Right lobe of liver (tissue), 6 donors: Measurements from ENCODE around the gene CD248. TPM values are rescaled to one million over a fixed set of nuclear protein-coding genes. Genes with fewer than 3 reads are reported as not detected.
"Not testable (repeated sequence)": the region's sequence is repeated elsewhere in the genome, so short reads cannot be mapped to it uniquely, and the experiment has no call there.

ENCODE experiments used
- ATAC-seq, 4 donors: fragments of 200-7000 bp; cut with Tn5 transposase; one replicate each; pipeline ENCODE4 v1.9.1; 2020; ENCODE audit warnings: mild to moderate bottlenecking in 4 of 4, moderate library complexity in 4 of 4
- DNase-seq, 3 donors: peaks; one replicate each; pipeline ENCODE4 v3.0.0-alpha.2; 2020
- H3K27ac ChIP-seq, 3 donors: fragments of 200-600 bp; one replicate each; pipeline ENCODE4 v1.8.0; 2022
- H3K27me3 ChIP-seq, 2 donors: fragments of 200-600 bp; one replicate each; pipeline ENCODE4 v1.8.0; 2022
- H3K36me3 ChIP-seq, 4 donors: fragments of 200-600 bp; sonication (generic) in 1 of 4; one replicate each; pipeline versions ENCODE4 v1.5.1 to v1.8.0; 2017 to 2022; ENCODE audit warnings: control low read depth in 1 of 4
- H3K4me1 ChIP-seq, 4 donors: fragments of 200-600 bp; sonication (generic) in 1 of 4; one replicate each; pipeline versions ENCODE4 v1.5.1 to v1.8.0; 2017 to 2022; ENCODE audit warnings: control low read depth in 1 of 4
- H3K4me3 ChIP-seq, 3 donors: fragments of 200-600 bp; one replicate each; pipeline ENCODE4 v1.8.0; 2022
- H3K9me3 ChIP-seq, 4 donors: fragments of 200-600 bp; sonication (generic) in 1 of 4; one replicate each; pipeline versions ENCODE4 v1.5.1 to v1.8.0; 2017 to 2022; ENCODE audit warnings: control low read depth in 1 of 4
- POLR2A ChIP-seq: fragments of 450-650 bp; IDR thresholded peaks from one replicate; pipeline ENCODE4 v1.6.1; 2017; ENCODE audit warnings: antibody characterized with exemption, mild to moderate bottlenecking
- WGBS: methylation state at CpG from one replicate; pipeline ENCODE4 v1.1.6; 2018; ENCODE audit warnings: low coverage, low lambda C conversion rate; ENCODE audit not compliant: insufficient coverage; ENCODE audit errors: missing lambda C conversion rate; 5-methylcytosine and 5-hydroxymethylcytosine counted together
- intact Hi-C, 2 donors: fragments of 100-400 bp; cut with DNase I; formaldehyde crosslinking; loops; one replicate each; pipeline versions ENCODE4 v1.11.2 to v1.14.1; 2022
- total RNA-seq, 6 experiments: library from RNA; depleted of rRNA in 2 of 6; stranded (reverse); fragments of >200 nt in 2 of 6; fragmentation: NEBNext Ultra II Directional in 3 of 6; extraction: Animal tissue kit (Norgen Biotek cat#: 25700) in 3 of 6; gene quantifications; one replicate each; pipeline versions ENCODE4 v1.1.0 to v1.2.4, GENCODE V29; 2016 to 2023
- TF ChIP-seq, protein P1 (sequence below), 4 donors: fragments of 200-600 bp in 3 of 4; fragments of 450-650 bp in 1 of 4; IDR thresholded peaks; one replicate each; pipeline versions ENCODE4 v1.5.1 to v1.8.0; 2016 to 2022; ENCODE audit warnings: antibody characterized with exemption in 4 of 4, mild to moderate bottlenecking in 2 of 4
- donor health status: DM: no; HTN: yes; CAD: no.
- donor health status: DM: no; HTN: no; CAD: no.
- donor health status: DM: no; HTN: no; CAD: no.
- donor health status: DM: no; HTN: yes; CAD: no.
- donor health status: DM: no; HTN: yes; CAD: no.

CD248 gene
- total RNA-seq, 6 experiments from 2014 or later, result 0.37 to 3.2 (median 0.94) TPM

DNA sequence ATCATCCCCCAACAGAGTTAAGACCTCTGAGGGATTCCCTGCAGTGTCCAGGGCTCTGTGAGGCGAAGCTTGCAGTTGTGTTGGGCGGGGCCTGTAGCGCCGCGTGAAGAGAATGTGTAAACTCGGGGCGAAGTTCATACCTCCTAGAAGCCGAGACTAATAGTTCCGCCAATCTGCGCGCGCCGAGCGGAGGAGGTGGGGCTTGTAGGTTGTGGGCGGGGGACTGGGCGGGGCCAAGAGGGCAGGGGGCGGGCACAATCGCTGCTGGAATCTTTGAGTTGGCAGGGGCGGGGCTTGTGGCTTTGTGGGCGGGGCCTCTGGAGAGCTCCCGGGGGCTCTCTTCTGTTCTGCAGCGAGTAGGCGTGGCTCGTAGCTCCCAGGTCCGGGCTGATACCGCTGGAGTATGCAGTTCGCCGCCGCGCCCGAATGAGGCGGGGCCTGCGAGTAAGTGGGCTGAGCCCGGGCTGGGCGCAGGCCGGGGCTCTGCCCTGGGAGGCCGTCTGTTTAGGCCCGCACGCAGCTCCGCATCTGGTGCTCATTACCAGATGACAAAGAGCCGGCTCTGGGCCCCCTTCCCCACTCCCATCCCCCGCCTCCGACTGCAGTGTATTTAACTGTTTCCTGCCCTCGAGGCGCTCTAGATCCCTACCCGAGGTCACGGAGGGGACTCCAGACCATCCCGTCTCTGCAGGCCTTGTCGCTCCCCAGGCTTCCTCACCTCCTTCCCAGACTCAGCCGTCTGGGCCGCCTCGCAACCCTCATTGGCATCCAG is 4.1 kb downstream of the CD248 start:
- 36% methylated on average over 8 of the region's 52 CpGs for WGBS
- peaks cover 0 to 9% (median 3%) of the 10 kb centered on the region in 4 donors for H3K4me1 ChIP-seq
- H3K4me3 ChIP-seq, result peak overlapping the region; percentile 46 to 53 (median 52)
- intact Hi-C loops, result no loop called here
- no peaks in the 10 kb centered on the region for H3K27me3 ChIP-seq
- H3K36me3 ChIP-seq, result no peaks in the 10 kb centered on the region
- TF ChIP-seq, protein P1, sequence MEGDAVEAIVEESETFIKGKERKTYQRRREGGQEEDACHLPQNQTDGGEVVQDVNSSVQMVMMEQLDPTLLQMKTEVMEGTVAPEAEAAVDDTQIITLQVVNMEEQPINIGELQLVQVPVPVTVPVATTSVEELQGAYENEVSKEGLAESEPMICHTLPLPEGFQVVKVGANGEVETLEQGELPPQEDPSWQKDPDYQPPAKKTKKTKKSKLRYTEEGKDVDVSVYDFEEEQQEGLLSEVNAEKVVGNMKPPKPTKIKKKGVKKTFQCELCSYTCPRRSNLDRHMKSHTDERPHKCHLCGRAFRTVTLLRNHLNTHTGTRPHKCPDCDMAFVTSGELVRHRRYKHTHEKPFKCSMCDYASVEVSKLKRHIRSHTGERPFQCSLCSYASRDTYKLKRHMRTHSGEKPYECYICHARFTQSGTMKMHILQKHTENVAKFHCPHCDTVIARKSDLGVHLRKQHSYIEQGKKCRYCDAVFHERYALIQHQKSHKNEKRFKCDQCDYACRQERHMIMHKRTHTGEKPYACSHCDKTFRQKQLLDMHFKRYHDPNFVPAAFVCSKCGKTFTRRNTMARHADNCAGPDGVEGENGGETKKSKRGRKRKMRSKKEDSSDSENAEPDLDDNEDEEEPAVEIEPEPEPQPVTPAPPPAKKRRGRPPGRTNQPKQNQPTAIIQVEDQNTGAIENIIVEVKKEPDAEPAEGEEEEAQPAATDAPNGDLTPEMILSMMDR (IDR thresholded peaks at IDR 0.05), result no peak
- TF ChIP-seq POLR2A, result peak; percentile 28
- ATAC-seq, result peak; percentile 82 to 88 (median 85)
- DNase-seq, result peak; percentile 99
- no peaks in the 10 kb centered on the region for H3K9me3 ChIP-seq
- peak overlapping the region; percentile 57 to 78 (median 72) for H3K27ac ChIP-seq

DNA sequence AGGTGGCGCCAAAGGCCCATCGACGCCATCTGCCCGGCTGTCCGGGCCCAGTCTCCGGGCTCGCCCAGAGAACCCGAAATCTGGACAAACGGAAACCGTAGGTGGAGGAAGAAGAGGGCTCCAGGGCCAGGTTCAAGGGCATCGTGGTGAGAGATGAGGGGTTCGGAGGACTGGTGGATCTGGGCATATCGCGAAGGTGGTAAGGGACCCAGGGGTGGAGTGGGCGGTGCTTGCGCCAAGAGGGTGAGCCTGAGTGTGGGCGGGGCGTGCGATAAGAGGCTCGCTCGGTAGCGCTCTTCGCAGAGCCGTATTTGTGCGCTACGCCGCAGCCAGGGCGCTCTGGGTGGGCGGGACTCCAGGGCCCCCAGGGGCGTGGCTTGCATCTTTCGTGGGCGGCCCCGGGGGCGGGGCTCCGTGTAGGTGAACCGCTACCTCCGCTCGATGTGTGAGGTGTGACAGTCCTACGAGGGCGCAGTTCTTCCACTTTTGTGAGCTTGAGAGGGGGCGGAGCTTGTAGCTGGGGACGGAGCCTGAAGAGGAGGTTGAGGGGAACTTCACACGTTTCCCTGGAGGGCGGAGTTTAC is 4.8 kb downstream of the CD248 start:
- TF ChIP-seq, protein P1 (IDR thresholded peaks at IDR 0.05), result peak in 3 of 4 donors; percentile 91 to 95 (median 95)
- peak; percentile 59 for TF ChIP-seq POLR2A
- Histone ChIP-seq H3K27me3 (no peaks in the 10 kb centered on the region), H3K36me3 (no peaks in the 10 kb centered on the region), H3K27ac (peak overlapping the region; percentile 57 to 78 (median 71)), H3K9me3 (no peaks in the 10 kb centered on the region), H3K4me3 (peak overlapping the region; percentile 46 to 53 (median 52)), H3K4me1 (peaks cover 0 to 6% (median 3%) of the 10 kb centered on the region in 4 donors)
- DNase-seq (peak; percentile 94 to 96 (median 95)), ATAC-seq (peak; percentile 83 to 89 (median 84))
- 0% methylated on average over 14 of the region's 44 CpGs for WGBS
- intact Hi-C loops, result no loop called here

DNA sequence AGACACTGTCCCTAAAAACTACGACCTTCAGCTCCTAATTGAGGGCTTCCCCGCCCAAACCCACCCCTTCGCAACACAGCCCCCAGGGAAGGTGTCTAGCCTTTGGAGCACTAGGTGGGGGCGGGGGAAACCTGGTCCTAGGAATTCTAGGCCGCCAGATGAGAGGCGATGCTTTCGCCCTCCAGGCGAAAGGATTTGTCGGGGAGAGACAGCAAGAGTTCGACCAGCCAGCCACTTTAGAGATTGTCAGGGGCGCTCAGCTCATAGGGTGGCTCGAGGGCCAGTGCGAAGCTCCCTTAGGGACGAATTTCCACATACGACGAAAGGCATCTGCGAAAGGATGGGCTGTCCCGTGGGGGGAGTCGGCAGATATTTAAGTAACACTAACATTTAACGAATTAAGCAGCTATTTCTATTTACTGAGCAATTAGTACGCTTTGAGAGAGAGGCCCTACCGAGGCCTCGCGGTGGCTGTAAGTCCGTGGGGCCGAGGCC is 5.3 kb downstream of the CD248 start:
- Histone ChIP-seq H3K4me3 (peak overlapping the region; percentile 46 to 53 (median 52)), H3K27ac (peak overlapping the region; percentile 57 to 78 (median 71)), H3K4me1 (peaks cover 0 to 6% (median 3%) of the 10 kb centered on the region in 4 donors), H3K9me3 (no peaks in the 10 kb centered on the region), H3K27me3 (no peaks in the 10 kb centered on the region), H3K36me3 (no peaks in the 10 kb centered on the region)
- DNase-seq (no peak), ATAC-seq (no peak)
- WGBS, result 6% methylated on average over 10 of the region's 26 CpGs
- intact Hi-C loops, result no loop called here
- no peak for TF ChIP-seq POLR2A
- TF ChIP-seq, protein P1 (IDR thresholded peaks at IDR 0.05), result peak in 1 of 4 donors; percentile 93

DNA sequence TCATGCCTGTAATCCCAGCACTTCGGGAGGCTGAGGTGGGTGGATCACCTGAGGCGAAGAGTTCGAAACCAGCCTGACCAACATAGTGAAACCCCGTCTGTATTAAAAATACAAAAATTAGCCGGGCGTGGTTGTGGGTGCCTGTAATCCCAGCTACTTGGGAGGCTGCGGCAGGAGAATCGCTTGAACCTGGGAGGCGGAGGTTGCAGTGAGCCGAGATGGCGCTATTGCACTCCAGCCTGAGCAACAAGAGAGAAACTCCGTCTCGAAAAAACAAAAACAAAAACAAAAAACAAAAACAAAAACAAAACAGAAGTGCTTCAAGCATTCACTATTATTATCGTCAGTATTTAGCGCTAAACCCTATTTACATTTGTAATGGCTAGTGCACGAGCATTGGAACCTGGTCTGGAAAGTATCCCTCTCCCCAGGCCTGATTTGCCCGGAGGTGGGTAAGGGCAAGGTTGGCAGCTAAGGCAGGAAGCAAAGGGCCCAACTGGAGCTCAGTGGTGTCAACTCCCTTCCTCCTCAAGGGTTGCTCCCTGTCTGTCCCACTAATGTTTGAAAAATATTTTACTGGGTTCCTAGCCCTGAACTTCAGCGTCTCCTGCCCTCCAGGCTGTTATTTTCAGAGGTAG is 5.9 kb downstream of the CD248 start:
- H3K27ac ChIP-seq, H3K27me3 ChIP-seq, intact Hi-C loops, DNase-seq, H3K4me1 ChIP-seq, H3K9me3 ChIP-seq, H3K36me3 ChIP-seq, ATAC-seq, H3K4me3 ChIP-seq: not testable (repeated sequence)
- WGBS, result 86% methylated on average over 14 of the region's 18 CpGs
